Central memory CD8-positive, alpha-beta T cell (primary cell): ENCODE measurements around the gene SGSH.

Source experiments
- ATAC-seq: fragments of 150-1000 bp; cut with Tn5 transposase; replicated peaks from 2 replicates; pipeline ENCODE4 v1.10.0; 2022; ENCODE audit warnings: mild to moderate bottlenecking, moderate FRiP score, moderate number of reproducible peaks; ENCODE audit not compliant: poor library complexity, severe bottlenecking; ENCODE audit errors: extremely low read depth
- DNase-seq, 2 donors: peaks; one replicate each; pipeline ENCODE4 v3.0.0; 2021; ENCODE audit warnings: low spot score in 2 of 2
- H3K27ac Mint-ChIP-seq: one replicate; pipeline ENCODE4 v1.8.0; 2022; ENCODE audit warnings: low read depth, mild to moderate bottlenecking, moderate library complexity, mixed read lengths
- H3K27me3 Mint-ChIP-seq: one replicate; pipeline ENCODE4 v1.8.0; 2022; ENCODE audit warnings: mixed read lengths
- H3K36me3 Mint-ChIP-seq: one replicate; pipeline ENCODE4 v1.8.0; 2022; ENCODE audit warnings: mild to moderate bottlenecking, moderate library complexity, mixed read lengths; ENCODE audit not compliant: insufficient read depth
- H3K4me1 Mint-ChIP-seq: one replicate; pipeline ENCODE4 v1.8.0; 2022; ENCODE audit warnings: mixed read lengths
- H3K4me3 Mint-ChIP-seq: one replicate; pipeline ENCODE4 v1.8.0; 2022; ENCODE audit warnings: mild to moderate bottlenecking, moderate library complexity, mixed read lengths
- H3K9me3 Mint-ChIP-seq: one replicate; pipeline ENCODE4 v1.8.0; 2022; ENCODE audit warnings: mixed read lengths

SGSH gene

GRCh38 chr17:80195141-80195540 lies 25.0 kb downstream of the SGSH start:
- ATAC-seq (no peak), DNase-seq (no peak)
- H3K27ac Mint-ChIP-seq: no peak overlapping the region
- H3K36me3 Mint-ChIP-seq: peaks cover 4% of the 10 kb centered on the region
- no peak overlapping the region for H3K4me3 Mint-ChIP-seq
- H3K27me3 Mint-ChIP-seq: peaks cover 18% of the 10 kb centered on the region
- no peaks in the 10 kb centered on the region for H3K9me3 Mint-ChIP-seq
- peaks cover 5% of the 10 kb centered on the region for H3K4me1 Mint-ChIP-seq

- Mint-ChIP-seq H3K27me3 (peaks cover 18% of the 10 kb centered on the region), H3K36me3 (no peaks in the 10 kb centered on the region), H3K27ac (no peak overlapping the region), H3K4me1 (peaks cover 5% of the 10 kb centered on the region), H3K4me3 (no peak overlapping the region), H3K9me3 (no peaks in the 10 kb centered on the region)
- DNase-seq (no peak), ATAC-seq (no peak)
Observed at GRCh38 chr17:80191865-80192661, 28.1 kb downstream of the SGSH start.

GRCh38 chr17:80191192-80191591 lies 28.9 kb downstream of the SGSH start:
- Mint-ChIP-seq H3K27ac (no peak overlapping the region), H3K9me3 (no peaks in the 10 kb centered on the region), H3K27me3 (peaks cover 18% of the 10 kb centered on the region), H3K4me3 (no peak overlapping the region), H3K36me3 (no peaks in the 10 kb centered on the region), H3K4me1 (peaks cover 4% of the 10 kb centered on the region)
- ATAC-seq (no peak), DNase-seq (no peak)

GRCh38 chr17:80190716-80191115 lies 29.4 kb downstream of the SGSH start:
- ATAC-seq: no peak
- Mint-ChIP-seq H3K36me3 (no peaks in the 10 kb centered on the region), H3K27me3 (peaks cover 23% of the 10 kb centered on the region), H3K9me3 (no peaks in the 10 kb centered on the region), H3K4me3 (no peak overlapping the region), H3K4me1 (no peaks in the 10 kb centered on the region), H3K27ac (no peak overlapping the region)
- no peak for DNase-seq

GRCh38 chr17:80189611-80190010 lies 30.5 kb downstream of the SGSH start:
- Mint-ChIP-seq H3K27me3 (peaks cover 29% of the 10 kb centered on the region), H3K4me1 (no peaks in the 10 kb centered on the region), H3K9me3 (no peaks in the 10 kb centered on the region), H3K27ac (no peak overlapping the region), H3K4me3 (no peak overlapping the region), H3K36me3 (no peaks in the 10 kb centered on the region)
- ATAC-seq: no peak
- no peak for DNase-seq

- no peak overlapping the region for H3K27ac Mint-ChIP-seq
- H3K4me3 Mint-ChIP-seq: no peak overlapping the region
- H3K9me3 Mint-ChIP-seq: no peaks in the 10 kb centered on the region
- DNase-seq: no peak
- H3K27me3 Mint-ChIP-seq: peaks cover 24% of the 10 kb centered on the region
- no peak for ATAC-seq
- H3K4me1 Mint-ChIP-seq: no peaks in the 10 kb centered on the region
- H3K36me3 Mint-ChIP-seq: no peaks in the 10 kb centered on the region
Observed at GRCh38 chr17:80187515-80187941, 32.6 kb downstream of the SGSH start.

- ATAC-seq (no peak), DNase-seq (no peak)
- H3K9me3 Mint-ChIP-seq: no peaks in the 10 kb centered on the region
- H3K27me3 Mint-ChIP-seq: peaks cover 25% of the 10 kb centered on the region
- H3K36me3 Mint-ChIP-seq: no peaks in the 10 kb centered on the region
- H3K4me1 Mint-ChIP-seq: no peaks in the 10 kb centered on the region
- H3K27ac Mint-ChIP-seq: no peak overlapping the region
- H3K4me3 Mint-ChIP-seq: no peak overlapping the region
Observed at GRCh38 chr17:80187090-80187489, 33.0 kb downstream of the SGSH start.

- Mint-ChIP-seq H3K4me1 (no peaks in the 10 kb centered on the region), H3K27ac (no peak overlapping the region)
- no peak for ATAC-seq
Observed at GRCh38 chr17:80185968-80186367, 34.2 kb downstream of the SGSH start.

GRCh38 chr17:80184423-80184714 lies 35.8 kb downstream of the SGSH start:
- no peak for ATAC-seq
- no peak overlapping the region for H3K4me3 Mint-ChIP-seq
- H3K36me3 Mint-ChIP-seq: no peaks in the 10 kb centered on the region
- no peaks in the 10 kb centered on the region for H3K9me3 Mint-ChIP-seq
- H3K27ac Mint-ChIP-seq: no peak overlapping the region
- H3K4me1 Mint-ChIP-seq: no peaks in the 10 kb centered on the region
- no peak for DNase-seq
- H3K27me3 Mint-ChIP-seq: peaks cover 28% of the 10 kb centered on the region

More at GRCh38 chr17:80185968-80186367, 34.2 kb downstream of the SGSH start:
- no peaks in the 10 kb centered on the region for H3K36me3 Mint-ChIP-seq
- no peaks in the 10 kb centered on the region for H3K9me3 Mint-ChIP-seq
- peaks cover 28% of the 10 kb centered on the region for H3K27me3 Mint-ChIP-seq
- no peak for DNase-seq
- no peak overlapping the region for H3K4me3 Mint-ChIP-seq

GRCh38 chr17:80183581-80184422 lies 36.3 kb downstream of the SGSH start:
- no peak for ATAC-seq
- Mint-ChIP-seq H3K4me3 (no peak overlapping the region), H3K4me1 (no peaks in the 10 kb centered on the region), H3K27ac (no peak overlapping the region), H3K9me3 (no peaks in the 10 kb centered on the region), H3K27me3 (peaks cover 28% of the 10 kb centered on the region), H3K36me3 (no peaks in the 10 kb centered on the region)
- DNase-seq: no peak

- Mint-ChIP-seq H3K27me3 (peaks cover 28% of the 10 kb centered on the region), H3K4me1 (no peaks in the 10 kb centered on the region), H3K27ac (no peak overlapping the region), H3K4me3 (no peak overlapping the region), H3K36me3 (peaks cover 2% of the 10 kb centered on the region), H3K9me3 (no peaks in the 10 kb centered on the region)
- ATAC-seq: no peak
- DNase-seq: no peak
Observed at GRCh38 chr17:80182845-80183223, 37.3 kb downstream of the SGSH start.

- Mint-ChIP-seq H3K27me3 (peaks cover 28% of the 10 kb centered on the region), H3K27ac (no peak overlapping the region), H3K4me1 (no peaks in the 10 kb centered on the region), H3K36me3 (peaks cover 2% of the 10 kb centered on the region), H3K9me3 (no peaks in the 10 kb centered on the region), H3K4me3 (no peak overlapping the region)
- DNase-seq (no peak), ATAC-seq (no peak)
Observed at GRCh38 chr17:80182118-80182844, 37.9 kb downstream of the SGSH start.
